Measurements from ENCODE around the gene APOL3.

DNA sequence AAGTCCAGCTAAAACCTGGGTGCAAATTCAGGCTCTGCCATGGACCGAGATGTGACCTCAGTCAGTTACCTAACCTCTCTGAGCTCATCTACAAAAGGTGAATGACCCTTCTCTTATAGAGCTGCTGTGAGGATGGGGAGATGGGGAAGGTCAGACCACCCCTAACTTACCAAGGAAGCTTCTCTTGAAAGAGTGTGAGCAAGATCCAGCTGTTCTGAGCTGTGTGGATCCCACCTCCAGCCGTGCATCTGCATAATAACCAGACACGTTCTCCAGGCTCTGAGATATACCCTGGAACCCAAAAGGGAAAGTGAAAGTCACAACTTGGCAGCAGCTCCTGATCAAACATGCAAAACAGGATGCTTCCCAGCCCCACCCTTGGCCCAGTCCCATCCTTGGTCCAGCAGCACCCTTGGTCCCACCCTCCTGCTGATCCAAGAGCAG, at the start of gene APOL3:
- no peak for TF ChIP-seq POLR2AphosphoS5 (IDR thresholded peaks at IDR 0.05; ENCODE audit: borderline replicate concordance, low read depth, low read length)
- no peak for TF ChIP-seq EZH2 (IDR thresholded peaks at IDR 0.05)
- TF ChIP-seq FOXP2 (optimal IDR thresholded peaks at IDR 0.05; ENCODE audit: control extremely low read depth, extremely low read length, insufficient read depth) = no peak
